Adrenal gland (tissue), 12 donors: ENCODE data around the gene KCTD11. TPM values are rescaled to one million over a fixed set of nuclear protein-coding genes. Genes with fewer than 3 reads are reported as not detected.
"Not testable (repeated sequence)": the region's sequence is repeated elsewhere in the genome, so short reads cannot be mapped to it uniquely, and the experiment has no call there.

Experiments used
- DNase-seq, 7 donors: peaks; one replicate each; pipeline ENCODE4 v3.0.0-alpha.2; 2019 to 2020
- H3K27ac ChIP-seq, 5 donors: fragments of 200-600 bp; sonication (generic) in 4 of 5; 1 replicate in 3 of 5; 2 replicates in 2 of 5; pipeline versions ENCODE4 v1.5.1 to v1.8.0; 2016 to 2020; ENCODE audit warnings: mild to moderate bottlenecking in 1 of 5
- H3K27me3 ChIP-seq: fragments of 200-600 bp; 2 replicates; pipeline ENCODE4 v1.8.0; 2021
- H3K36me3 ChIP-seq, 2 donors: fragments of 200-600 bp; replicated peaks in 1 of 2; 1 replicate in 1 of 2; 2 replicates in 1 of 2; pipeline versions ENCODE4 v1.5.1 to v1.8.0; 2018 to 2022
- H3K4me1 ChIP-seq, 2 donors: fragments of 200-600 bp; replicated peaks in 1 of 2; 1 replicate in 1 of 2; 2 replicates in 1 of 2; pipeline versions ENCODE4 v1.5.1 to v1.8.0; 2018 to 2021
- H3K4me3 ChIP-seq, 4 donors: fragments of 200-600 bp; sonication (generic) in 3 of 4; one replicate each; pipeline ENCODE4 v1.5.1; 2016 to 2018
- H3K9me3 ChIP-seq, 3 donors: fragments of 200-600 bp; sonication (generic) in 1 of 3; replicated peaks in 1 of 3; 1 replicate in 2 of 3; 2 replicates in 1 of 3; pipeline versions ENCODE4 v1.5.1 to v1.8.0; 2016 to 2021
- POLR2A ChIP-seq, 2 donors: fragments of 450-650 bp; IDR thresholded peaks; one replicate each; pipeline ENCODE4 v1.6.1; 2017; ENCODE audit warnings: antibody characterized with exemption in 2 of 2, mild to moderate bottlenecking in 2 of 2, moderate library complexity in 1 of 2
- WGBS, 4 donors: extraction: QIAGEN DNeasy Blood & Tissue Kit in 2 of 4; methylation state at CpG; one replicate each; pipeline versions ENCODE4 v1.1.5 to v1.1.7; 2013 to 2017; 5-methylcytosine and 5-hydroxymethylcytosine counted together
- intact Hi-C, 2 donors: fragments of 100-400 bp; cut with DNase I; formaldehyde crosslinking; loops; one replicate each; pipeline versions ENCODE4 v1.14.1 to v1.15.0; 2022 to 2023
- polyA plus RNA-seq, 3 donors: library from polyadenylated mRNA; stranded (reverse); fragments of 200-250 nt in 2 of 3; fragments of 350-450 nt in 1 of 3; fragmentation: Illumina TruSeq in 1 of 3; extraction: RNeasy Lipid Tissue Mini Kit (QIAGEN cat#74804) in 1 of 3; gene quantifications; one replicate each; pipeline ENCODE4 v1.2.3, GENCODE V29; 2013 to 2014
- total RNA-seq, 9 donors: library from RNA; depleted of rRNA in 4 of 9; stranded (reverse); fragments of >200 nt in 4 of 9; fragments of 120-200 nt in 1 of 9; fragmentation: NEBNext Ultra II Directional in 1 of 9; extraction: Animal tissue kit (Norgen Biotek cat#: 25700) in 1 of 9; gene quantifications; one replicate each; pipeline versions ENCODE4 v1.1.0 to v1.2.4, GENCODE V29; 2013 to 2023
- TF ChIP-seq, protein P1 (sequence below), 6 experiments: fragments of 450-650 bp in 4 of 6; fragments of 200-600 bp in 2 of 6; sonication (generic) in 1 of 6; IDR thresholded peaks; 1 replicate in 5 of 6; 2 replicates in 1 of 6; pipeline versions ENCODE4 v1.5.1 to v1.8.0; 2016 to 2021; ENCODE audit warnings: antibody characterized with exemption in 6 of 6, mild to moderate bottlenecking in 2 of 6, moderate library complexity in 1 of 6
- donor health status: healthy with polysubstance abuse.
- donor health status: Bipolar disorder and iron deficiency.
- donor health status: DM: yes; HTN: yes; CAD: no.
- donor health status: DM: no; HTN: no; CAD: no.
- donor health status: DM: no; HTN: no; CAD: no.
- donor health status: DM: yes; HTN: yes; CAD: no.

The KCTD11 gene
- total and polyA plus RNA-seq, 12 donors, result 5.2 to 13.8 (median 10.3) TPM

DNA sequence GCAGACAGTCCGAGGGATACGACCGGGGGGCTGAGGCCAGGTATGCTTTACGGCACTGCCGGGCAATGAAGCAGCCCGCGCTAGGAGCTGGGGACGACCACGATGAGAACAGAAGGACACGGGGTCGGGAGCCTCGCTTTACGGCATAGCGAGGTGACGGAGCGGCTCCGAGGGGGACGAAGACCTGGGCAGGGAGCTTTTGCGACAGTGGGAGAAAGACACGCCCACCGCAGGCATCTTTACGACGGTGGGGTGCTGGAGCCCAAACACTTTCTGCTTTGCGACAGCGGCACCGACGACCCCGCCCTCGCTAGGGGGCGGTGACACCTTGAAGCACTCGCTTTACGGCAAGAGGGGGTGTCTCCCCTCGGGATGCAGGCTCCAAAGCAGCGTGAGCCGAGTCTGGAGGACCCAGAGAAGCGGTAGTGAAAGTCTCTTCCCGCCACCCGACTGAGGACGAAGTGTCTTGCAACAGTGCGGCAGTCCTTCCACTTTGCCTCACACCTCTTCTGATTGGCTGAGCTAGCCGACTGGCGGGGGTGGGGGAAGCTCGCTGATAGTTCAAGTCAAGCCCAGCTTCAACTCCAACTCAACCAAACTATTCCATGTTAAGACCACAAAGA is 22.5 kb upstream of the KCTD11 start:
- no peaks in the 10 kb centered on the region for H3K9me3 ChIP-seq
- TF ChIP-seq, protein P1, sequence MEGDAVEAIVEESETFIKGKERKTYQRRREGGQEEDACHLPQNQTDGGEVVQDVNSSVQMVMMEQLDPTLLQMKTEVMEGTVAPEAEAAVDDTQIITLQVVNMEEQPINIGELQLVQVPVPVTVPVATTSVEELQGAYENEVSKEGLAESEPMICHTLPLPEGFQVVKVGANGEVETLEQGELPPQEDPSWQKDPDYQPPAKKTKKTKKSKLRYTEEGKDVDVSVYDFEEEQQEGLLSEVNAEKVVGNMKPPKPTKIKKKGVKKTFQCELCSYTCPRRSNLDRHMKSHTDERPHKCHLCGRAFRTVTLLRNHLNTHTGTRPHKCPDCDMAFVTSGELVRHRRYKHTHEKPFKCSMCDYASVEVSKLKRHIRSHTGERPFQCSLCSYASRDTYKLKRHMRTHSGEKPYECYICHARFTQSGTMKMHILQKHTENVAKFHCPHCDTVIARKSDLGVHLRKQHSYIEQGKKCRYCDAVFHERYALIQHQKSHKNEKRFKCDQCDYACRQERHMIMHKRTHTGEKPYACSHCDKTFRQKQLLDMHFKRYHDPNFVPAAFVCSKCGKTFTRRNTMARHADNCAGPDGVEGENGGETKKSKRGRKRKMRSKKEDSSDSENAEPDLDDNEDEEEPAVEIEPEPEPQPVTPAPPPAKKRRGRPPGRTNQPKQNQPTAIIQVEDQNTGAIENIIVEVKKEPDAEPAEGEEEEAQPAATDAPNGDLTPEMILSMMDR (IDR thresholded peaks at IDR 0.05), result no peak
- TF ChIP-seq POLR2A (IDR thresholded peaks at IDR 0.05), result peak; percentile 61 to 80
- peaks cover 4 to 17% of the 10 kb centered on the region in 2 donors for H3K4me1 ChIP-seq
- H3K27me3 ChIP-seq, result no peaks in the 10 kb centered on the region
- peaks cover 0 to 15% of the 10 kb centered on the region in 2 donors for H3K36me3 ChIP-seq
- H3K27ac ChIP-seq, result peak overlapping the region; percentile 76 to 94 (median 80)
- intact Hi-C loops, result no loop called here
- peak; percentile 97 to 99 (median 99) for DNase-seq
- peak overlapping the region; percentile 43 to 88 (median 64) for H3K4me3 ChIP-seq
- 0 to 1% (median 0%) methylated on average over 11 to 43 of the region's 43 CpGs for WGBS, 4 donors

DNA sequence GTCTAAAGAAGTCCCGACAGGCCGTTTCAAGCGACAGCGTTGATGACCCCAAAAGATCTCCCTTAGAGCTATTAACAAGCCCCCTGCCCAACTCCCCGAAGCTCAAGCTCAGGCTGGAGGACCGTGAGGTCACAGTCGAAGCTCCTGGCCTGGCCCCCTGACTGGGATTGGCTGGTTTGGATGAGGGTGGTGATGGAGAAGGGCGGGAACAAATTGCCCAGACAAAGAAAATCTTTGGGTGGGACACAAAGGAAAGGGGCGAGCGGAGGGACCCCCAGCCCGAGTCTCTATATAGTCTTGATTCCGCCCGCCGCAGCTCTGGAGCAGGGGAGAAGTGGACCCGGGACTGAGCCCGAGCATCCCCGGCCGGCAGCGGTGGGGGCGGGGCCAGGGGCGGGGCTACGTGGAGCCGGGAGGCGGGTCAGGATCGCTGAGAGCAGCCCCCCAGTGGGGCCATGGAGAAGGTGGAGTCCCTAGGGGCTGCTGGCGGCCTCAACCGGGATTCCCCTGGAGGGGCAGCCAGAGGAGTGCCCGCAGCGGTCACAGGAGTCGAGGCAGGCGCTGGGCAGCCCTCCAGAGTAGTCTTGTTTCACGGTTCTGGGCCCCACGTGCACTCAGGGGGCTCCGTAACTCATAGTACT is 21.8 kb upstream of the KCTD11 start:
- 1% methylated on average over 13 to 34 of the region's 34 CpGs for WGBS, 4 donors
- intact Hi-C loops, result no loop called here
- Histone ChIP-seq H3K27me3 (no peaks in the 10 kb centered on the region), H3K4me3 (peak overlapping the region in 3 of 4 donors; percentile 43 to 65 (median 63)), H3K9me3 (no peaks in the 10 kb centered on the region), H3K36me3 (peaks cover 0 to 11% of the 10 kb centered on the region in 2 donors), H3K27ac (peak overlapping the region; percentile 76 to 94 (median 80)), H3K4me1 (peaks cover 4 to 17% of the 10 kb centered on the region in 2 donors)
- no peak for TF ChIP-seq POLR2A (IDR thresholded peaks at IDR 0.05)
- TF ChIP-seq, protein P1 (IDR thresholded peaks at IDR 0.05), result no peak
- DNase-seq, result peak; percentile 71 to 87 (median 81)

DNA sequence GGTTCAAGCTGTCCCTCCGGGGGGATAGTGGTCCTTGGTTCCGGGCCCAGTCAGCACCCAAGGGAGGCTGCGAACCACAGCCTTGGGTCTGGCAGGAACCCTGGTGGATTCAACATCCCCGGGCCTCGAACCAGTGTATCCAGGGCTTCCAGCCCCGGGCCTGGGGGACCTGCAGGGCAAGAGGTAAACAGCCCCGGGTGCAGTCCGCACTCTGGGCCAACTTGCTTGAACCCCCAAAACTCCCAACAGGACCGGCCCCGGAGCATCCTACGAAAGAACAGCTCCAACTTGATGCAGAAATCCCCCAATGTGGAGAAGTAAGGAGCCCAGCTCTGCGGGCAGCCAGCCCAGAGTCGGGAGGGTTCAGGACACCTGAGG is 21.3 kb upstream of the KCTD11 start:
- 59 to 86% (median 70%) methylated on average over 5 to 13 of the region's 13 CpGs for WGBS, 4 donors
- no peaks in the 10 kb centered on the region for H3K9me3 ChIP-seq
- peak overlapping the region in 2 of 4 donors; percentile 63 to 65 for H3K4me3 ChIP-seq
- H3K36me3 ChIP-seq, result peaks cover 0 to 6% of the 10 kb centered on the region in 2 donors
- no peak for DNase-seq
- TF ChIP-seq POLR2A (IDR thresholded peaks at IDR 0.05), result no peak
- TF ChIP-seq, protein P1 (IDR thresholded peaks at IDR 0.05), result no peak
- H3K27me3 ChIP-seq, result no peaks in the 10 kb centered on the region
- peak overlapping the region in 4 of 5 donors; percentile 76 to 94 (median 84) for H3K27ac ChIP-seq
- peaks cover 4 to 17% of the 10 kb centered on the region in 2 donors for H3K4me1 ChIP-seq
- intact Hi-C loops, result no loop called here

DNA sequence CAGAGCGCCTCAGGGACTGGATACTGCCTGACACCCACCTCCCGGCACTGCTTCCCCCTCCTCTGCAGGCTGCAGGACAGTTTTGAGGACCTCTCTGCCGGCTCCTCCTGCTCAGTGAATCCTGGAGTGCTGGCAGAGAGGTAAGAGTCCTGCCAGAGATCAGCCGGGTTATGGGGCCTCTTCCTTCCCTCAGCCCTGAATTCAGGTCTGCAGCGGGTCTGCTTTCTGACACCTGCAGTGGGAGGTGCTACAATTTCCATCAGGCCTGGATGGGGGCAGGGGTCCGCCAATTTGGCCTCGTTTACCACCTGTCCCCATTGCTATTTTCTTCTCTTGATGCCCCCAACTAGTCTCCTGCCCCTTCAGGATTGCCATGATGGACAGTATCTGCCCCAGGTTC is 19.9 kb upstream of the KCTD11 start:
- no peaks in the 10 kb centered on the region for H3K9me3 ChIP-seq

DNA sequence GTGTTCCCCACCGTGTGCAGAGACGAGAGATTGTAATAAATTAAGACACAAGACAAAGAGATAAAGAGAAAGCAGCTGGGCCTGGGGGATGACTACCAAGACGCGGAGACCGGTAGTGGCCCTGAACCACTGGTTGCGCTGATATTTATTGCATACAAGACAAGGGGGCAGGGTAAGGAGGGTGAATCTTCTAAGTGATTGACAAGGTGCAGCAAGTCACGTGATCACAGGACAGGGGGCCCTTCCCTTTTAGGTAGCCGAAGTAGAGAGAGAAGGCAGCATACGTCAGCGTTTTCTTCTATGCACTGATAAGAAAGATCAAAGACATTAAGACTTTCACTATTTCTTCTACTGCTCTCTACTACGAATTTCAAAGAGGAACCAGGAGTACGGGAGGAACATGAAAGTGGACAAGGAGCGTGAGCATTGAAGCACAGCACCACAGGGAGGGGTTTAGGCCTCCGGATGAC is 19.3 kb upstream of the KCTD11 start:
- H3K9me3 ChIP-seq, DNase-seq, H3K27ac ChIP-seq, H3K27me3 ChIP-seq, H3K4me3 ChIP-seq, H3K36me3 ChIP-seq, intact Hi-C loops: not testable (repeated sequence)
- WGBS, 4 donors, result 19 to 37% (median 28%) methylated on average over 13 to 14 of the region's 14 CpGs
- peaks cover 4 to 17% of the 10 kb centered on the region in 2 donors for H3K4me1 ChIP-seq

More for the DNA sequence above, 19.9 kb upstream of the KCTD11 start:
- DNase-seq, result no peak
- Histone ChIP-seq H3K27ac (no peak overlapping the region), H3K36me3 (no peaks in the 10 kb centered on the region), H3K4me3 (no peak overlapping the region), H3K4me1 (peaks cover 4 to 17% of the 10 kb centered on the region in 2 donors), H3K27me3 (no peaks in the 10 kb centered on the region)
- intact Hi-C loops, result no loop called here
- WGBS, 4 donors, result 42 to 54% (median 48%) methylated on average over 4 to 7 of the region's 7 CpGs
- no peak for TF ChIP-seq POLR2A (IDR thresholded peaks at IDR 0.05)
- TF ChIP-seq, protein P1 (IDR thresholded peaks at IDR 0.05), result no peak
